ENCODE results near the gene MOB3A. TPM values are rescaled to one million over a fixed set of nuclear protein-coding genes. Genes with fewer than 3 reads are reported as not detected.

The MOB3A gene
- total and polyA plus RNA-seq, 10 of the 15 experiments (the other 5 are each of a cell fraction or from before 2014, with no cell fraction given) = 7.5 to 229 (median 79.4) TPM

DNA sequence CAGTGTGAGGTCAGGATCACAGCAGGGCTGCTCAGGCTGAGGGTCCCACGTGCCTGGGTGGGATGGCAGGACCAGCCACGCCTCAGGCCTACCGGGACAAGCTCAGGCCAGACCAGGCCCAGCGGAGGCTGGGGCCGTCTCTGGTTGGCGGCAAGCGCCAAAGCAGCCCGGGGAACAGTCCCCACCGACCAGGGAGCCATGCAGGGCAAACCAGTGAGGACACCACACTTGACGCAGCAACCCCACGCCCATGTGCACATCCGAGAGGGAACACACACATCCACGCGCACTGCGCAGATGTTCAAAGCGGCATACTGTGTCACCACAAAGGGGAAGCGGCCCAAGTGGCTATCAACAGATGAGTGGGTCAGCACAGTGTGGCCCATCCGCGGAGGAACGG, 15.8 kb upstream of the MOB3A start:
- TF ChIP-seq STAT1 (conservative IDR thresholded peaks at IDR 0.05) (no peak), POLR2A (IDR thresholded peaks at IDR 0.05; ENCODE audit: low read depth, low read length) (peak; percentile 50; the same call in 1 of the 2 replicates), E4F1 (IDR thresholded peaks at IDR 0.05; ENCODE audit: borderline replicate concordance, partially characterized antibody) (no peak)
- intact Hi-C loops (cut with micrococcal nuclease; ENCODE audit: unreplicated experiment) = no loop called here
- no peak for ATAC-seq
- SMC1A ChIA-PET (ENCODE audit: uncharacterized antibody, unreplicated experiment) = no interaction called here
- BruUV-seq (replicated peaks) = no TSS peak
- H3K4me2 ChIP-seq (ENCODE audit: control insufficient read depth, insufficient read depth) = no peak overlapping the region
- H3K9me3 ChIP-seq (replicated peaks; ENCODE audit: control insufficient read depth, insufficient read depth, low read length) = no peaks in the 10 kb centered on the region
- POLR2A ChIA-PET = no interaction called here
- H3K4me3 ChIP-seq = no peak overlapping the region
- peaks cover 16 to 75% of the 10 kb centered on the region in 2 experiments; a peak in 3 of 4 replicates for H3K36me3 ChIP-seq (ENCODE audit: control insufficient read depth in 2 of 2, insufficient read depth in 2 of 2, low read length in 1 of 2)
- no peaks in the 10 kb centered on the region for H3K27me3 ChIP-seq (replicated peaks in 1 of 2; ENCODE audit: control insufficient read depth in 2 of 2, insufficient read depth in 2 of 2, low read length in 1 of 2)
- no peaks in the 10 kb centered on the region for H4K20me1 ChIP-seq (ENCODE audit: control insufficient read depth, insufficient read depth)
- no peak overlapping the region for H3K9ac ChIP-seq (ENCODE audit: control insufficient read depth, insufficient read depth, low read length)
- no peaks in the 10 kb centered on the region for H3K79me2 ChIP-seq (ENCODE audit: control insufficient read depth, insufficient read depth, low read length)
- H3K4me1 ChIP-seq (ENCODE audit: control insufficient read depth, insufficient read depth, low read length) = no peaks in the 10 kb centered on the region
- in situ Hi-C loops (cut with MboI) = no loop called here
- RAD21 ChIA-PET (ENCODE audit: unreplicated experiment) = no interaction called here
- no peak overlapping the region for H3K27ac ChIP-seq (ENCODE audit: control insufficient read depth, insufficient read depth)
- 91% methylated on average over 20 of the region's 20 CpGs for WGBS (ENCODE audit: insufficient coverage, insufficient replicate concordance, low lambda C conversion rate, missing lambda C conversion rate)
- CTCF ChIA-PET = no interaction called here
- no peak for DNase-seq (ENCODE audit: low read depth, low spot score)
- H2AFZ ChIP-seq (ENCODE audit: control insufficient read depth, low read depth, low read length) = no peak overlapping the region
- FAIRE-seq = no peak

GRCh38 chr19:2111425-2111824, 15.3 kb upstream of the MOB3A start:
- no peak overlapping the region for H3K27ac ChIP-seq (ENCODE audit: control insufficient read depth, insufficient read depth)
- H4K20me1 ChIP-seq (ENCODE audit: control insufficient read depth, insufficient read depth) = no peaks in the 10 kb centered on the region
- SMC1A ChIA-PET (ENCODE audit: uncharacterized antibody, unreplicated experiment) = no interaction called here
- intact Hi-C loops (cut with micrococcal nuclease; ENCODE audit: unreplicated experiment) (no loop called here), in situ Hi-C loops (cut with MboI) (no loop called here)
- ATAC-seq (no peak), DNase-seq (ENCODE audit: low read depth, low spot score) (no peak), FAIRE-seq (no peak)
- no peak overlapping the region for H3K9ac ChIP-seq (ENCODE audit: control insufficient read depth, insufficient read depth, low read length)
- TF ChIP-seq RBBP5 (conservative IDR thresholded peaks at IDR 0.05) (no peak), NFIC (IDR thresholded peaks at IDR 0.05; ENCODE audit: low read depth, low read length) (no peak), CREB1 (IDR thresholded peaks at IDR 0.05; ENCODE audit: low read depth) (no peak), NFXL1 (IDR thresholded peaks at IDR 0.05; ENCODE audit: borderline replicate concordance) (no peak), HDAC6 (IDR thresholded peaks at IDR 0.05; ENCODE audit: unreplicated experiment) (no peak), BHLHE40 (IDR thresholded peaks at IDR 0.05; ENCODE audit: borderline replicate concordance in 1 of 2, low read depth in 2 of 2, low read length in 1 of 2) (no peak), PAX5 (IDR thresholded peaks at IDR 0.05; ENCODE audit: borderline replicate concordance, low read depth, low read length) (no peak), ESRRA (IDR thresholded peaks at IDR 0.05; ENCODE audit: low read length) (no peak), KAT2A (conservative IDR thresholded peaks at IDR 0.05; ENCODE audit: control insufficient read depth, low read depth, low read length) (no peak), ZSCAN29 (IDR thresholded peaks at IDR 0.05) (no peak)
- no peak overlapping the region for H2AFZ ChIP-seq (ENCODE audit: control insufficient read depth, low read depth, low read length)
- H3K36me3 ChIP-seq (ENCODE audit: control insufficient read depth in 2 of 2, insufficient read depth in 2 of 2, low read length in 1 of 2) = peaks cover 21 to 74% of the 10 kb centered on the region in 2 experiments; a peak in 3 of 4 replicates
- H3K27me3 ChIP-seq (replicated peaks in 1 of 2; ENCODE audit: control insufficient read depth in 2 of 2, insufficient read depth in 2 of 2, low read length in 1 of 2) = no peaks in the 10 kb centered on the region
- RAD21 ChIA-PET (ENCODE audit: unreplicated experiment) = no interaction called here
- H3K79me2 ChIP-seq (ENCODE audit: control insufficient read depth, insufficient read depth, low read length) = no peaks in the 10 kb centered on the region
- no peaks in the 10 kb centered on the region; the same call in 2 of the 3 replicates for H3K9me3 ChIP-seq (replicated peaks; ENCODE audit: control insufficient read depth, insufficient read depth, low read length)
- POLR2A ChIA-PET = no interaction called here
- WGBS (ENCODE audit: insufficient coverage, insufficient replicate concordance, low lambda C conversion rate, missing lambda C conversion rate) = 95% methylated on average over 15 of the region's 22 CpGs
- H3K4me2 ChIP-seq (ENCODE audit: control insufficient read depth, insufficient read depth) = no peak overlapping the region
- BruUV-seq (replicated peaks) = no TSS peak
- H3K4me1 ChIP-seq (ENCODE audit: control insufficient read depth, insufficient read depth, low read length) = no peaks in the 10 kb centered on the region
- CTCF ChIA-PET = no interaction called here
- H3K4me3 ChIP-seq = no peak overlapping the region

Measured in GM12878 (cell line).